Activated CD4-positive, alpha-beta T cell treated with anti-CD3 and anti-CD28 coated beads, Interleukin-2, amount 10 ng/mL, durations not matched to agents 24 days and 14 days (primary cell): ENCODE data around the gene MTFMT. TPM values are rescaled to one million over a fixed set of nuclear protein-coding genes. Genes with fewer than 3 reads are reported as not detected.
"Not testable (repeated sequence)": the region's sequence is repeated elsewhere in the genome, so short reads cannot be mapped to it uniquely, and the experiment has no call there.

ENCODE experiments used
- DNase-seq: peaks from one replicate; pipeline ENCODE4 v3.0.0; 2022
- H3K27ac Mint-ChIP-seq: one replicate; pipeline ENCODE4 v1.8.0; 2022; ENCODE audit warnings: mild to moderate bottlenecking, mixed read lengths
- H3K27me3 Mint-ChIP-seq: one replicate; pipeline ENCODE4 v1.8.0; 2022; ENCODE audit warnings: mixed read lengths
- H3K36me3 Mint-ChIP-seq: one replicate; pipeline ENCODE4 v1.8.0; 2022; ENCODE audit warnings: low read depth, mild to moderate bottlenecking, mixed read lengths
- H3K4me1 Mint-ChIP-seq: one replicate; pipeline ENCODE4 v1.8.0; 2021; ENCODE audit warnings: mixed read lengths
- H3K4me3 Mint-ChIP-seq: one replicate; pipeline ENCODE4 v1.8.0; 2022; ENCODE audit warnings: mild to moderate bottlenecking, moderate library complexity, mixed read lengths
- H3K9me3 Mint-ChIP-seq: one replicate; pipeline ENCODE4 v1.8.0; 2021; ENCODE audit warnings: mixed read lengths
- intact Hi-C: fragments of 100-400 bp; cut with micrococcal nuclease; formaldehyde crosslinking; loops from one replicate; pipeline ENCODE4 v1.15.1; 2023
- total RNA-seq: library from RNA; stranded (reverse); gene quantifications from 2 replicates; pipeline ENCODE4 v1.2.3, GENCODE V29; 2022

Gene MTFMT
- total RNA-seq, 1 donor from 2014 or later, result 21.6 TPM

DNA sequence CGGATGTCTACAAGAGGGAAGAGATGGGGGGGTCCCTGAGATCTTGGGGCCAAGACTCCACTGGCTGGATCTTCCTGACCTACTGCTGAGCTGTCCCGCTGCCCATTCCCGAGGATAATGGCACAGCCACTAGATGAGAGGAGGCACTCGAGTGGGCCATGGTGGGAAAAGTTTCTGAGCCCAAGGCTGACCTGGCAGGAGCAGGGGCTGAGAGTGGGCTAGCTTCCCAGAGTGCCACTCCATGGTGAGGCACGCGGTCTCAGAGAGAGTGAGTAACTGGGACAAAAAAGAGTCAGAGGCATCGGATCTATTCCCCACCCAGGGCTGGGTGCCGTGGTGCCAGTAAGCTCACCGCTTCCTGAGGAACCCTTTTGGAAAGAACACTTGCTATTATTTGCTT is 26.7 kb upstream of the MTFMT start:
- no peak overlapping the region for H3K4me3 Mint-ChIP-seq
- intact Hi-C loops, result no loop called here

DNA sequence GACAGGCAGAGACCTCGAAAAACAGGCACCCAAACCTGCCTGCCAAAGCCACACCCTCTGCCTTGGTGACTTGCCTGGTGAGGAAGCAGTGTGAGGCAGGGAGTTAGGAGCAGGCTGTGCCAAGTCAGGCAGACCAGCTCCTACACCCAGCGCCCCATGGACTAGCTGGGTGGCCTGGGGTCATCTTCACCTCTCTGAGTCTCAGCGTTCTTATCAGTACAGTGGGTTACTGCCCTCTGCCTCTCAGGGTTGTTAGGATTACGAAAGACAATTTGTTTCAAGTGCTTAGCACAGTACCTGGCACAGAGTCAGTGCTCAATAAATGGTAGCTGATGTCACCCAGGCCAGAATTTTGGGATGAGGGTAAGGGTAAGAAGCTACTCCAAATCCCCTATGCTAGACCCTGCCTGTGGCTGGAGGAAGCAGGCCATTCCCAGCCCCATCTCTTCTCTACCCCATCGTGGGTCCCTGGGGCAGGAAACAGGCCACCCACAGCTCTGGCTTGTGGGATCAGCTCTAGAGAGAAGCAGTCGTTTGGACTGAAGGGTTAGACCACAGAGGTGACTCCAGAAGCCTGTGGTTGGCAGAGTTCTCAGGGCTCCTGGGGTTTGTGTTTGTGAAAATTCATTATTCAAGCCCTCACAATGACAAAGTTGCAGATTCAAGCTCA is 25.9 kb upstream of the MTFMT start:
- no peak overlapping the region for H3K27ac Mint-ChIP-seq

More for the DNA sequence above, 26.7 kb upstream of the MTFMT start:
- no peak overlapping the region for H3K27ac Mint-ChIP-seq
- H3K27me3 Mint-ChIP-seq, result no peaks in the 10 kb centered on the region
- no peaks in the 10 kb centered on the region for H3K9me3 Mint-ChIP-seq
- H3K4me1 Mint-ChIP-seq, result peaks cover 3% of the 10 kb centered on the region
- no peak for DNase-seq
- H3K36me3 Mint-ChIP-seq, result no peaks in the 10 kb centered on the region

DNA sequence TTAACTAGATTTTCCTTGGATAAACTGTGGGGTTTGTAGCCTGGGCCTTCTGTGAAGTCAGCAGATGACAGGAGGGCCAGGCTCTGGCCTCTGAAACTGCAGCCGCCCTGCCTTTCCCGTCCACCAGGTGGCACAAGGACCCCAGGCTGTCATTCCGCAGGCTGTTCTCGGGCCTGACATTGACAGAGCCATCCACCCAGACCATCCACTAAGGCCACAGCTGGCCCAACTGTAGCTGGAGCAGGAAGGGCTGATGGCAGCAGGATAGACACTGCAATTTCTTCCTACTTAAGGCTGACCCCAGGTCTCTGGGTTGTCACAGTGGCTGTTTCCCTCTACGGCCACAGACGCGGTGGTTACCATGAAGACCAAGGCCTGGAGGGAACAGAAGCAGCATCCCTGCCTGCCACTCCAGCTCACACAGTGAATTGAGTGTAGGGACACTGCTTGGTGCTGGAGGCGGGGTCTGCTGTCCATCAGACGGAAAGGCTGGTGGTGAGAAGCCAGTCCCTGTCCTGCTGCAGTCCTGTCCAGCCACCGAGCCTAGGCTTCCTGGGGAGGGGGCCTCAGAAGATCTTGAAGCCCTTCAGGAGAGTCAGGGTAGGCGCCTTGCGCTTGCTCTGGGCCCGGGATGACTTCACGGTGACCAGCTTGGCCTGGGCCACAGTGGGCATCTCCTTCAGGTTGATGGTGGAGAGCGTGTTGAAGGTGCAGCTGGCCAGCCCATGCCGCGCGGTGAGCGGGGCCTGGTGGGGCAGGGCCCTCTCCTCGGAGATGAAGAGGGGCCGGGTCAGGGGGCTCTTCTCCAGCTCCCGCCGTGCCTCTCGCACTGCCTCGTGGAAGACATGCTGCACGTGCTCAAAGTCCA is 25.1 kb upstream of the MTFMT start:
- H3K4me3 Mint-ChIP-seq, result no peak overlapping the region

More for the DNA sequence above, 25.9 kb upstream of the MTFMT start:
- intact Hi-C loops, result loop anchor here (2.0 kb wide), 2 partner anchors 45 to 241 kb away; partner anchors contain the start of gene RNU5A-1
- Mint-ChIP-seq H3K27me3 (peaks cover 1% of the 10 kb centered on the region), H3K4me3 (no peak overlapping the region), H3K36me3 (no peaks in the 10 kb centered on the region), H3K9me3 (no peaks in the 10 kb centered on the region), H3K4me1 (peaks cover 3% of the 10 kb centered on the region)
- DNase-seq, result no peak

DNA sequence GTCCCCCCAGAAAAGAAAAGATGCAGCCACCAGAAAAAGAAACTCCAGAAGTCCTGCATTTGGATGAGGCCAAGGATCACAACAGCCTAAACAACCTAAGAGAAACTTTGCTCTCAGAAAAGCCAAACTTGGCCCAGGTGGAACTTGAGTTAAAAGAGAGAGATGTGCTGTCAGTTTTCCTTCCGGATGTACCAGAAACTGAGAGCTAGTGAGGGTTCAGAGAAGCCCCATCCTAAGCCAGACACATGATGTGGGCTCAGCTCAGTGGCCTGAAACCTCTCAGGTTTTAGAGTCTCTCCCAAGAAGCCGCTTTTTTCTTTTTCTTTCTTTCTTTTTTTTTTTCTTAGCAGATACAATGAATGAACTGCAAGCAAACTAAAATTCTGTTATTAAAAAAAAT is 23.5 kb upstream of the MTFMT start:
- H3K27ac Mint-ChIP-seq, result no peak overlapping the region
- H3K4me3 Mint-ChIP-seq, result no peak overlapping the region
- no peaks in the 10 kb centered on the region for H3K36me3 Mint-ChIP-seq
- peaks cover 11% of the 10 kb centered on the region for H3K4me1 Mint-ChIP-seq
- no peak for DNase-seq
- H3K9me3 Mint-ChIP-seq, result no peaks in the 10 kb centered on the region
- intact Hi-C loops, result loop anchor here (5.0 kb wide), 1 partner anchor 334 kb away; no protein-coding TSS in a partner anchor
- peaks cover 7% of the 10 kb centered on the region for H3K27me3 Mint-ChIP-seq

More for the DNA sequence above, 25.1 kb upstream of the MTFMT start:
- Mint-ChIP-seq H3K4me1 (peaks cover 7% of the 10 kb centered on the region), H3K27ac (no peak overlapping the region), H3K9me3 (no peaks in the 10 kb centered on the region), H3K27me3 (peaks cover 4% of the 10 kb centered on the region), H3K36me3 (no peaks in the 10 kb centered on the region)
- peak; percentile 89 for DNase-seq
- intact Hi-C loops, result loop anchor here (1.0 to 5.0 kb wide), 4 partner anchors 24 to 333 kb away; partner anchors contain the start of gene RNU5A-1

DNA sequence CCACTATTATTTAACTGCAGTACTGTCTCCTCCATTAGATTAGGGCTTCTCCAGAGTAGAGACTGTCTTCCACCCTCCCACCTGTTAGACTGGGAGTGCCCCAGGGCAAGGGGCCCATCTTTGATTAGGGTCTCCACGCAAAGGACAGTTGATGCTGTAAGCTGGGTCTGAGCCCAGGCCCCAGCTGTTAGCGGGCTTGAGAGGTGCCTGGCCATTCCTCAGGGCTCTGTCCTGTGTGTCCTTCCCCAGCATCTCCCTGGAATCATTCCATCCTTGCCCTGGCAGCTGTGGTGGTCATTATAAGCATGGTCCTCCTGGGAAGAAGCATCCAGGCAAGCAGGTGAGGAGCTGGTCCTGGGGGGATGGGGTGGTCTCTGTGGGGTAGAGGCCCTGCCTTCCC is 21.8 kb upstream of the MTFMT start:
- Mint-ChIP-seq H3K27me3 (peaks cover 7% of the 10 kb centered on the region), H3K4me3 (no peak overlapping the region), H3K36me3 (no peaks in the 10 kb centered on the region), H3K4me1 (peaks cover 11% of the 10 kb centered on the region), H3K9me3 (no peaks in the 10 kb centered on the region), H3K27ac (no peak overlapping the region)
- no peak for DNase-seq
- intact Hi-C loops, result loop anchor here (5.0 kb wide), 1 partner anchor 336 kb away; no protein-coding TSS in a partner anchor

DNA sequence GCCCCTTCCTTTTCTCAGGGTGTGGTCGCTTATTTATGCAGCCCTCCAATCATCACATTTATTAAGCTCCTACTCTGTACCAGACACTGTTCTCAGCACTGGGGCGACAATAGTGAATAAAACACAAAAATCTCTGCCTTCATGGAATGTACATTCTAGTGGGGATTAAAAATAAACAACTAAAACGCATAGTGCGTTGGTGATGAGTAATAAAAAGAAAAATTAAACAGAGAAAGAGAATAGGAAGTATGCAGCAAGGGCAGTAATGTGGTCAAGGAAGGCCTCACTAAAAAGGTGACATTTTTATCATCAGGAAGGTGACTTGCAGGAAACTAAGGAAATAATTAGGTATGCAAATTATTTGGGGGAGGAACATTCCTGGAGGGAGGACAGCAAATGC is 20.8 kb upstream of the MTFMT start:
- DNase-seq, result no peak
- no peak overlapping the region for H3K4me3 Mint-ChIP-seq
- intact Hi-C loops, result loop anchor here (5.0 kb wide), 1 partner anchor 337 kb away; no protein-coding TSS in a partner anchor

DNA sequence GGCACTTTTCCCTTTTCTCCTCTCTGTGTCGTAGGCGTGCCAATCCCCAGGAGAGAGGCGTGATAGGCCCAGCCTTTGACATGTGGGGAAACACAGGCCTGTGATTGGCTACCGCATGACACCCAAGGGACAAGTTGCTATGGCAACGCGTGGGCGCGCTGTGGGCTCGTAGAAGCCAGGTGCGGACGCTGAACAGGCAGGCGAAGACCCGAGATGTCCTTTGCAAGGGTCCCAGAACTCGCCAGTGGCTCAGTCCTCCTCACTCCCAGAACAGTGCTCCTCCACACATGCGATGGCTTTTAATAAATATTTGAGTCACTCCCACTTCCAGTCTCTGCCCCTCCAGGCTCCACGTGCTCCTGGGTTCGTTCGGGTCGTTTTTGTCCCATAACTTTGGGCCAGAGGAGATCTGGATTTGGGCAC is 20.0 kb upstream of the MTFMT start:
- Mint-ChIP-seq H3K27me3 (peaks cover 7% of the 10 kb centered on the region), H3K36me3 (no peaks in the 10 kb centered on the region), H3K9me3 (no peaks in the 10 kb centered on the region), H3K4me1 (peaks cover 11% of the 10 kb centered on the region), H3K4me3 (peak overlapping the region; percentile 66), H3K27ac (peak overlapping the region; percentile 45)
- intact Hi-C loops, result loop anchor here (10.0 kb wide), 1 partner anchor 85 kb away; the partner anchor contains the start of gene PDCD7
- DNase-seq, result peak; percentile 95

More for the DNA sequence above, 20.8 kb upstream of the MTFMT start:
- H3K27me3 Mint-ChIP-seq, result peaks cover 7% of the 10 kb centered on the region
- H3K27ac Mint-ChIP-seq, result no peak overlapping the region
- H3K36me3 Mint-ChIP-seq, result no peaks in the 10 kb centered on the region
- peaks cover 9% of the 10 kb centered on the region for H3K4me1 Mint-ChIP-seq
- no peaks in the 10 kb centered on the region for H3K9me3 Mint-ChIP-seq

DNA sequence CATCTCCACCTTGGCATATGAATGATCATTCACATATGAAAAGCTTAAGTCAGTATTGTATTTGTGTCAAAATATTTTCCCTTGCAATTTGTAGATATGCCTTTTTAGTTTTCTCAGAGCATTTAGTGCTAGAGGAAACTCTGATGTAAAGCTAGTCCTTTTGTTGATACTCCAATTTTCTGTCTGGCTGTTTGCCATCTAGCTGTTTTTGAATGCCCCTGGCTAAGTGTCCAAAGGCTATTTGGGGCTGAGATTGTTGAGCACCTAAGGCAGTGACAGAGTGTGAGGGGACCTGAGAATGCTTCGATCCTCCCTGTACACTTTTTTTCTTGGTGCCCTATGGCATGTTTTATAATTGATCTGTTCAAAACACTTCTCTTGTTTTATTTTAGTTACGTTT is 18.8 kb upstream of the MTFMT start:
- Mint-ChIP-seq H3K4me3 (no peak overlapping the region), H3K27ac (no peak overlapping the region), H3K9me3 (no peaks in the 10 kb centered on the region), H3K36me3 (no peaks in the 10 kb centered on the region), H3K4me1 (peaks cover 15% of the 10 kb centered on the region), H3K27me3 (peaks cover 7% of the 10 kb centered on the region)
- no peak for DNase-seq
- intact Hi-C loops, result loop anchor here (10.0 kb wide), 1 partner anchor 87 kb away; the partner anchor contains the start of gene PDCD7

DNA sequence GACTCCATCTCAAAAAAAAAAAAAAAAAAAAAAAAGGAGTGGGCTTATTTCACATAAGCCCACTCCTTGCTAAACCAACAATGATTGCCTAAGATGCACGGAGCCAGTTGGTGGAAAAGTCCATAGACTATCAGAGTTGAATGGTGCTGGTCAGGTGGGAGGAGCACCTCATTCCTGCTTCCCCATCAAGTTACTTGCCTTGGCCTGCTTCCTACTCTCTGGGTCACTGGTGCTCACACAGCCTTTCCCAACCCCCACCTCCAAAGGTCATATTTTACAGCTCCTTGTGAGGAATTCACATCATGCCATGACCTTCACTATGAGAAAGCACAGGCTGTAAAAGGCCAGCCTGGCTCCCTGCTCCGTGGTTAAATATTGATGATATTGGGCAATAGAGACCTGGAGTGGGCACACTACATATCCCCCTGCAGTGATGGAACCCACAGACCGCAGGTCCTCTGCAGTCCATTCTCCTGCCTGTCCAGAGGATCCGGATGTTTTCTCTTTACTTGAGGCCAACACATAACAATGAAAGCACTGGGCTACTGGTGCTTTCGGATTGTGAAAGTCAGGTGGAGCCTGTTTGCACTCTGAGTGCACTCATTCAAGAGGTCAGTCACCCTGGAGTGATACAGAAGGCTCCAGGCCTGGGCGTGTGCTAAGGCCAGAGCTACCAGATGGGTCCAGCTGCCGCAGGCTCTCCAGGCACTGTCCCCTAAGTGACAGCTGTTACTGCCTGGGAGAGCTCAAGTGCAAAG is 15.5 kb upstream of the MTFMT start, which contains the start of gene SLC51B:
Gene SLC51B, plus strand, starts transcription at position 664 of the 758 bp plus-strand sequence. CDS start 4,618 bp downstream, outside the sequence.
- H3K4me3 Mint-ChIP-seq, result no peak within 1 kb of the TSS
- H3K4me1 Mint-ChIP-seq, result peaks cover 13% of the 10 kb centered on the region
- no peaks in the 10 kb centered on the region for H3K9me3 Mint-ChIP-seq
- H3K27ac Mint-ChIP-seq, result no peak within 1 kb of the TSS
- no peaks in the 10 kb centered on the region for H3K36me3 Mint-ChIP-seq
- no peak for DNase-seq
- peaks cover 4% of the 10 kb centered on the region for H3K27me3 Mint-ChIP-seq
- intact Hi-C loops, result loop anchor here (10.0 kb wide), 1 partner anchor 90 kb away; the partner anchor contains the start of gene PDCD7

DNA sequence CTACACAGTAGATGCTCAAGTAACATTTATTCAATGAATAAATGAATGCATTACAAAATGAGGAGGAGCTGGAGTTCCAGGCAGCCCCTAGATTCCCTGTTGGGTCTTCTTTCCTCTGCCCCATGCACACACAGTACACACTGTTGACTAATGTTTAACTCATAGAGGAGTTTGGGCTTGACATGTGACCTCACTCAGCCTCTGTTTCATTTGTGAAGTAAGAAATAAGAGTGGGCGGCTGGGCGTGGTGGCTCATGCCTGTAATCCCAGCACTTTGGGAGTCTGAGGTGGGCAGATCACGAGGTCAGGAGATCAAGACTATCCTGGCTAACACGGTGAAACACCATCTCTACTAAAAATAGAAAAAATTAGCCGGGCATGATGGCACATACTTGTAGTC is 14.8 kb upstream of the MTFMT start:
- H3K27ac Mint-ChIP-seq, DNase-seq, H3K36me3 Mint-ChIP-seq, H3K4me3 Mint-ChIP-seq, H3K27me3 Mint-ChIP-seq, H3K4me1 Mint-ChIP-seq, H3K9me3 Mint-ChIP-seq: not testable (repeated sequence)
- intact Hi-C loops, result loop anchor here (10.0 kb wide), 1 partner anchor 91 kb away; the partner anchor contains the start of gene PDCD7

DNA sequence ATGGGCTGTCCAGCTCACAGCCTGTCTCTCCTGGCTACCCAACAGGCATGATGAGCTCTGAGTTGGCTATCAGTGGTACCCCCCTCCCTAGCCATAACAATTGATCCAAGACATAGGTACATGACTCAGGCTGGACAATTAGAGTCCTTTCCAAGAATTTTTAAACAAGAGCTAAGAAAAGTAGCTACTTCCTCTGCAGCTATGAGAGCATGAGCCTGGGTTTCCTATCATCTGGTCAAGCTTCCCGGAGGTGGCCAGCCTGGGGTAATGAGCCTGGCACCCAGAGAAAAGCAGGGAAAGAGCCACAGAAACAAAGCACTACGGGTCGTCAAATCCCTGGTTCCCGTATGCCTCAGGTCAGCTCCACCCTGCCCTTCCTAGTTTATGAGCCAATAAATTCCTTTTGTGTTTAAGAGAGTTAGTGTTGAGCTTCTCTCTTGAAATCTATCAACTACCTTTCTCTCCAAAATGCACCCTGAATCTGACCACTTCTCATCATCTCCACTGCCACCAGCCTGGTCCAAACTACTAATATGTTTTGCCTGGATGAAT is 13.4 kb upstream of the MTFMT start:
- H3K36me3 Mint-ChIP-seq, result no peaks in the 10 kb centered on the region
- intact Hi-C loops, result loop anchor here (10.0 kb wide), 1 partner anchor 92 kb away; the partner anchor contains the start of gene PDCD7
- H3K27ac Mint-ChIP-seq, result no peak overlapping the region
- H3K27me3 Mint-ChIP-seq, result no peaks in the 10 kb centered on the region
- DNase-seq, result no peak
- no peak overlapping the region for H3K4me3 Mint-ChIP-seq
- H3K4me1 Mint-ChIP-seq, result peaks cover 6% of the 10 kb centered on the region
- H3K9me3 Mint-ChIP-seq, result no peaks in the 10 kb centered on the region

DNA sequence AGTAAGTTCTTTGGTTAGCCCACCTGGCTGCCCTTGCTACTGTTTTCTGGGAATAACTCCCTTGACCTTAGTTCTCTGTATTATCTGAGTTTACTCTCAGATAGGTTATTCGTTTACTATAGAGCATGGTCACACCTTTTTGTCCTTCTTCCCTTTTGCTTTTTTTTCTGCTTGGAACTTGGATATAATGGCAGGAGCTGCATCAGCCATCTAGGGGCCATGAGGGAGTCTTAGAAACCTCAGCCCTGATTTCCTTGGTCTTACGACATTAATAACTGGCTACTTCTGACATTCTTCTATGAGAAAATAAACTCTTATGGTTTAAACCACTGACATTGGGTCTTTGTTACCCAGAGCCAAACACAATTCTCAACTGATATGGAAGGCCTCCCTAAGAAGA is 12.3 kb upstream of the MTFMT start:
- H3K4me1 Mint-ChIP-seq, result peaks cover 6% of the 10 kb centered on the region
- H3K4me3 Mint-ChIP-seq, result no peak overlapping the region
- H3K27me3 Mint-ChIP-seq, result no peaks in the 10 kb centered on the region
- no peak for DNase-seq
- H3K36me3 Mint-ChIP-seq, result no peaks in the 10 kb centered on the region
- H3K27ac Mint-ChIP-seq, result no peak overlapping the region
- intact Hi-C loops, result loop anchor here (10.0 kb wide), 1 partner anchor 93 kb away; the partner anchor contains the start of gene PDCD7
- no peaks in the 10 kb centered on the region for H3K9me3 Mint-ChIP-seq

DNA sequence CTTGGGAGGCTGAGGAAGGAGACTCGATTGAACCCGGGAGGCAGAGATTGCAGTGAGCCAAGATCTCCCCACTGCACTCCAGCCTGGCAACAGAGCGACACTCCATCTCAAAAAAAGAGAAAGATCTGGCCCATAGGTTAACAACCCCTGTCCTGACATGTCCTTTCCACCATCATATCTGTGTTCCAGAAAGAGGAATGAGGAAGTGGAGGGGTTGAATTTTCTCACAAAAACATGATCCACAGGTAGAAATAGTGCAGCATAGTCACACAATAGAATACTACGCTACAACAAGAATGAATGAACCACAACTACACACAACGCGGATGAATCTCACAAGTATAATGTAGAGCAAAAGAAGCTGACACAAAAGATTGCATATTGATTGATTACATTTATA is 11.0 kb upstream of the MTFMT start:
- Mint-ChIP-seq H3K9me3 (no peaks in the 10 kb centered on the region), H3K27ac (no peak overlapping the region), H3K4me3 (no peak overlapping the region), H3K27me3 (no peaks in the 10 kb centered on the region), H3K4me1 (peaks cover 6% of the 10 kb centered on the region), H3K36me3 (no peaks in the 10 kb centered on the region)
- intact Hi-C loops, result loop anchor here (10.0 kb wide), 1 partner anchor 94 kb away; the partner anchor contains the start of gene PDCD7
- no peak for DNase-seq
